Measurements from ENCODE around the gene PDGFRA.

GRCh38 chr4:54184581-54184980, 44.5 kb upstream of the PDGFRA start:
- TF ChIP-seq CTCF (IDR thresholded peaks at IDR 0.05 in 2 of 3, conservative IDR thresholded peaks at IDR 0.05 in 1 of 3; ENCODE audit: borderline replicate concordance in 1 of 3, insufficient read depth in 1 of 3, low read depth in 2 of 3, low read length in 2 of 3), result no peak
- TF ChIP-seq POLR2A (IDR thresholded peaks at IDR 0.05; ENCODE audit: borderline replicate concordance, extremely low read depth, insufficient read depth, insufficient read length), result no peak
- TF ChIP-seq POLR2AphosphoS5 (IDR thresholded peaks at IDR 0.05; ENCODE audit: low read depth, low read length), result no peak
- TF ChIP-seq RAD21 (IDR thresholded peaks at IDR 0.05; ENCODE audit: low read depth), result no peak
- TF ChIP-seq EGR1 (IDR thresholded peaks at IDR 0.05; ENCODE audit: low read depth), result no peak
- TF ChIP-seq REST (IDR thresholded peaks at IDR 0.05; ENCODE audit: low read depth), result no peak
- no peak for TF ChIP-seq SP1 (IDR thresholded peaks at IDR 0.05; ENCODE audit: low read depth)
- no peak for TF ChIP-seq ZFX (IDR thresholded peaks at IDR 0.05)
- TF ChIP-seq YY1 (IDR thresholded peaks at IDR 0.05; ENCODE audit: extremely low read depth, insufficient replicate concordance, low read depth, low read length), result no peak
- TF ChIP-seq ZNF274 (IDR thresholded peaks at IDR 0.05; ENCODE audit: low read depth, low read length), result no peak
